SK-N-SH (cell line): ENCODE data around the gene MMS19. TPM values are rescaled to one million over a fixed set of nuclear protein-coding genes. Genes with fewer than 3 reads are reported as not detected.

ENCODE experiments used
- CTCF ChIA-PET: fragments of 300-600, 350-600 bp; formaldehyde crosslinking; extraction: SDS; loops from one replicate; lab custom pipeline; 2021; lab: Yijun Ruan, JAX
- POLR2A ChIA-PET: fragments of 350-600 bp; sonication (Branson Sonifier 250); formaldehyde crosslinking; extraction: SDS; loops from one replicate; lab custom pipeline; 2020; ENCODE audit warnings: antibody characterized with exemption, inconsistent platforms; lab: Yijun Ruan, JAX
- DNase-seq: peaks from one replicate; pipeline ENCODE4 v3.0.0; 2012
- H2AFZ ChIP-seq: fragments of 200-600 bp; sonication (generic); 2 replicates; pipeline ENCODE4 v1.8.1; 2016; ENCODE audit warnings: antibody characterized with exemption, mild to moderate bottlenecking, low read depth
- H3F3A ChIP-seq: fragments of 200-600 bp; sonication (generic); replicated peaks from 2 replicates; pipeline ENCODE3; 2016; ENCODE audit warnings: antibody characterized with exemption, mild to moderate bottlenecking; ENCODE audit not compliant: insufficient read depth
- H3K27ac ChIP-seq, 2 experiments: fragments of 200-500 bp in 1 of 2; fragments of 200-600 bp in 1 of 2; sonication (Bioruptor generic) in 1 of 2; sonication (generic), shearing (Covaris generic) in 1 of 2; 2 replicates each; pipeline versions ENCODE4 v1.5.1 to v1.6.1; 2014 to 2016; ENCODE audit warnings: low read depth in 2 of 2, inconsistent platforms in 1 of 2, low read length in 1 of 2, mild to moderate bottlenecking in 1 of 2, mixed read lengths in 1 of 2
- H3K27me3 ChIP-seq: fragments of 200-600 bp; sonication (generic), shearing (Covaris generic); 2 replicates; pipeline ENCODE4 v1.6.1; 2016; ENCODE audit warnings: mixed run types; ENCODE audit not compliant: insufficient read depth
- H3K36me3 ChIP-seq, 2 experiments: fragments of 200-500 bp in 1 of 2; fragments of 200-600 bp in 1 of 2; sonication (Bioruptor generic) in 1 of 2; sonication (generic) in 1 of 2; replicated peaks in 1 of 2; 2 replicates each; pipeline versions ENCODE3 to v1.5.1; 2014 to 2016; ENCODE audit warnings: low read length in 1 of 2, mild to moderate bottlenecking in 1 of 2; ENCODE audit not compliant: insufficient read depth in 2 of 2, control insufficient read depth in 1 of 2
- H3K4me1 ChIP-seq, 2 experiments: fragments of 200-500 bp in 1 of 2; fragments of 200-600 bp in 1 of 2; sonication (Bioruptor generic) in 1 of 2; sonication (generic), shearing (Covaris generic) in 1 of 2; 2 replicates each; pipeline versions ENCODE4 v1.5.1 to v1.6.1; 2014 to 2016; ENCODE audit warnings: low read depth in 1 of 2, low read length in 1 of 2, mixed run types in 1 of 2; ENCODE audit not compliant: insufficient read depth in 2 of 2, control insufficient read depth in 1 of 2
- H3K4me2 ChIP-seq: fragments of 200-600 bp; sonication (generic), shearing (Covaris generic); 2 replicates; pipeline ENCODE4 v1.6.1; 2017; ENCODE audit warnings: mixed run types
- H3K4me3 ChIP-seq, 2 experiments: fragments of 200-500 bp in 1 of 2; fragments of 200-600 bp in 1 of 2; sonication (Bioruptor generic) in 1 of 2; sonication (generic), shearing (Covaris generic) in 1 of 2; 2 replicates each; pipeline versions ENCODE4 v1.5.1 to v1.8.1; 2014 to 2016; ENCODE audit warnings: low read depth in 2 of 2, inconsistent platforms in 1 of 2, low read length in 1 of 2, mild to moderate bottlenecking in 1 of 2, mixed read lengths in 1 of 2, moderate library complexity in 1 of 2
- H3K79me2 ChIP-seq: fragments of 200-600 bp; sonication (generic); 2 replicates; pipeline ENCODE4 v1.8.1; 2017; ENCODE audit warnings: mild to moderate bottlenecking; ENCODE audit not compliant: insufficient read depth
- H3K9ac ChIP-seq: fragments of 200-600 bp; sonication (generic); 2 replicates; pipeline ENCODE4 v1.6.1; 2017; ENCODE audit warnings: mixed run types
- H3K9me2 ChIP-seq: fragments of 200-600 bp; sonication (generic); 2 replicates; pipeline ENCODE4 v1.6.1; 2017; ENCODE audit warnings: mixed run types
- H3K9me3 ChIP-seq: fragments of 200-600 bp; sonication (generic); 2 replicates; pipeline ENCODE4 v1.6.1; 2017; ENCODE audit warnings: mixed run types, mild to moderate bottlenecking, moderate library complexity
- H4K20me1 ChIP-seq: fragments of 200-600 bp; sonication (generic); 2 replicates; pipeline ENCODE4 v1.6.1; 2017; ENCODE audit warnings: mild to moderate bottlenecking, mixed run types; ENCODE audit not compliant: insufficient read depth
- CHD2 ChIP-seq: fragments of 150-350 bp; IDR thresholded peaks from 2 replicates; pipeline ENCODE4 v1.6.1; 2018; ENCODE audit warnings: low read length; ENCODE audit not compliant: partially characterized antibody
- FOXM1 ChIP-seq: IDR thresholded peaks from 2 replicates; pipeline ENCODE4 v1.4.0; 2012; ENCODE audit warnings: low read depth, mild to moderate bottlenecking
- GATA2 ChIP-seq: sonication (generic); formaldehyde crosslinking; IDR thresholded peaks from 2 replicates; pipeline ENCODE4 v1.5.0; 2020; ENCODE audit warnings: mild to moderate bottlenecking, missing genetic modification reagents
- IRF3 ChIP-seq: fragments of 150-350 bp; IDR thresholded peaks from 2 replicates; pipeline ENCODE4 v1.6.1; 2016; ENCODE audit warnings: mild to moderate bottlenecking, low read depth, low read length
- JUND ChIP-seq: IDR thresholded peaks from 2 replicates; pipeline ENCODE4 v1.4.0; 2012
- MAX ChIP-seq: IDR thresholded peaks from 2 replicates; pipeline ENCODE4 v1.4.0; 2012; ENCODE audit warnings: low read depth
- MEF2A ChIP-seq: IDR thresholded peaks from 2 replicates; pipeline ENCODE4 v1.4.0; 2012; ENCODE audit warnings: low read depth, borderline replicate concordance
- MXI1 ChIP-seq: IDR thresholded peaks from 2 replicates; pipeline ENCODE4 v1.6.1; 2012; ENCODE audit warnings: mild to moderate bottlenecking, low read depth, low read length, improper control_type of control experiment
- NFIC ChIP-seq: IDR thresholded peaks from 2 replicates; pipeline ENCODE4 v1.4.0; 2012; ENCODE audit warnings: borderline replicate concordance
- NRF1 ChIP-seq: IDR thresholded peaks from 2 replicates; pipeline ENCODE4 v1.6.1; 2012; ENCODE audit warnings: low read depth, mild to moderate bottlenecking, low read length
- POLR2AphosphoS5 ChIP-seq: IDR thresholded peaks from 2 replicates; pipeline ENCODE4 v1.6.1; 2012; ENCODE audit warnings: low read depth, low read length
- RAD21 ChIP-seq: IDR thresholded peaks from 2 replicates; pipeline ENCODE4 v1.6.1; 2012; ENCODE audit warnings: mild to moderate bottlenecking, low read length
- RCOR1 ChIP-seq: fragments of 150-350 bp; IDR thresholded peaks from 2 replicates; pipeline ENCODE4 v1.6.1; 2017; ENCODE audit warnings: antibody characterized with exemption, low read length
- REST ChIP-seq: IDR thresholded peaks from 2 replicates; pipeline ENCODE4 v1.6.1; 2012; ENCODE audit warnings: mild to moderate bottlenecking, low read depth, low read length, moderate library complexity
- RFX5 ChIP-seq: IDR thresholded peaks from 2 replicates; pipeline ENCODE4 v1.6.1; 2012; ENCODE audit warnings: mild to moderate bottlenecking, improper control_type of control experiment, low read length
- RXRA ChIP-seq: IDR thresholded peaks from 2 replicates; pipeline ENCODE4 v1.4.0; 2012; ENCODE audit warnings: low read depth, mild to moderate bottlenecking, borderline replicate concordance
- SIN3A ChIP-seq: IDR thresholded peaks from 2 replicates; pipeline ENCODE4 v1.6.1; 2012; ENCODE audit warnings: low read depth, mild to moderate bottlenecking, low read length, moderate library complexity, borderline replicate concordance
- SMC3 ChIP-seq: IDR thresholded peaks from 2 replicates; pipeline ENCODE4 v1.6.1; 2012; ENCODE audit warnings: low read depth, low read length, improper control_type of control experiment
- TCF12 ChIP-seq: IDR thresholded peaks from 2 replicates; pipeline ENCODE4 v1.4.0; 2012
- TEAD4 ChIP-seq: IDR thresholded peaks from 2 replicates; pipeline ENCODE4 v1.4.0; 2012; ENCODE audit warnings: mild to moderate bottlenecking, borderline replicate concordance; ENCODE audit not compliant: insufficient read depth
- USF2 ChIP-seq: fragments of 150-350 bp; IDR thresholded peaks from 2 replicates; pipeline ENCODE4 v1.6.1; 2017; ENCODE audit warnings: antibody characterized with exemption, low read length, low read depth, borderline replicate concordance
- YY1 ChIP-seq: IDR thresholded peaks from 2 replicates; pipeline ENCODE4 v1.4.0; 2012; ENCODE audit warnings: low read depth, mild to moderate bottlenecking
- WGBS: methylation state at CpG from one replicate; pipeline ENCODE4 v1.1.6; 2017; ENCODE audit warnings: low lambda C conversion rate; 5-methylcytosine and 5-hydroxymethylcytosine counted together
- polyA plus RNA-seq, 3 experiments: library from polyadenylated mRNA; depleted of rRNA; stranded (reverse); fragments of >200 nt; gene quantifications; 2 replicates each; pipeline ENCODE4 v1.2.3, GENCODE V29; 2012

MMS19 gene
- polyA plus RNA-seq, 1 of the 3 experiments (the other 2 are of a cell fraction): 56.9 TPM

GRCh38 chr10:97522071-97522470 is 23.8 kb upstream of the MMS19 start:
- DNase-seq: no peak
- H3K4me2 ChIP-seq: no peak overlapping the region
- no peak for TF ChIP-seq MXI1
- TF ChIP-seq CHD2: no peak
- no peak for TF ChIP-seq NFIC
- TF ChIP-seq SIN3A: no peak
- TF ChIP-seq TEAD4: no peak
- TF ChIP-seq SMC3: no peak
- no peak for TF ChIP-seq USF2
- no peak for TF ChIP-seq RFX5
- TF ChIP-seq TCF12: no peak
- no peak for TF ChIP-seq MAX
- TF ChIP-seq JUND: no peak
- TF ChIP-seq YY1: no peak
- TF ChIP-seq RCOR1: no peak
- TF ChIP-seq, all 33 proteins: peak for 0
- H3K27me3 ChIP-seq: no peaks in the 10 kb centered on the region
- no peak overlapping the region for H3K27ac ChIP-seq
- peaks cover 12 to 37% of the 10 kb centered on the region in 2 experiments for H3K4me1 ChIP-seq
- no peaks in the 10 kb centered on the region for H3K36me3 ChIP-seq
- no peak overlapping the region for H2AFZ ChIP-seq
- peaks cover 5% of the 10 kb centered on the region for H3F3A ChIP-seq
- H3K79me2 ChIP-seq: peaks cover 54% of the 10 kb centered on the region
- no peak overlapping the region for H3K4me3 ChIP-seq
- 85% methylated on average over 6 of the region's 6 CpGs for WGBS
- H3K9ac ChIP-seq: no peak overlapping the region
- H3K9me3 ChIP-seq: no peaks in the 10 kb centered on the region
- peaks cover 78% of the 10 kb centered on the region for H4K20me1 ChIP-seq
- ChIA-PET POLR2A (interaction anchor here (0.8 kb wide), 1 partner anchor 10 kb away, joined by 4 read pairs; no protein-coding TSS in a partner anchor), CTCF (interaction anchor here (0.8 to 2.8 kb wide), 6 partner anchors 12 to 115 kb away, joined by 3 to 10 read pairs (median 3); partner anchors contain the start of gene ANKRD2)
- H3K9me2 ChIP-seq: no peaks in the 10 kb centered on the region

GRCh38 chr10:97520978-97521761 is 22.9 kb upstream of the MMS19 start:
- H3K9ac ChIP-seq: no peak overlapping the region
- POLR2A ChIA-PET: interaction anchor here (0.8 kb wide), 1 partner anchor 10 kb away, joined by 4 read pairs; no protein-coding TSS in a partner anchor
- CTCF ChIA-PET: interaction anchor here (0.8 to 2.8 kb wide), 6 partner anchors 11 to 114 kb away, joined by 3 to 10 read pairs (median 3); partner anchors contain the start of gene ANKRD2
- TF ChIP-seq POLR2AphosphoS5: no peak
- TF ChIP-seq CHD2: no peak
- TF ChIP-seq TCF12: no peak
- no peak for TF ChIP-seq RXRA
- TF ChIP-seq RFX5: no peak
- no peak for TF ChIP-seq MEF2A
- TF ChIP-seq NRF1: no peak
- TF ChIP-seq RCOR1: no peak
- no peak for TF ChIP-seq REST
- TF ChIP-seq YY1: no peak
- TF ChIP-seq FOXM1: no peak
- TF ChIP-seq RAD21: no peak
- TF ChIP-seq GATA2 (CRISPR knock-in tag): no peak
- TF ChIP-seq SIN3A: no peak
- TF ChIP-seq IRF3: no peak
- no peak for TF ChIP-seq NFIC

More at GRCh38 chr10:97520978-97521761, 22.9 kb upstream of the MMS19 start:
- H3K36me3 ChIP-seq: no peaks in the 10 kb centered on the region
- WGBS: 90% methylated on average over 5 of the region's 11 CpGs
- H3K9me3 ChIP-seq: no peaks in the 10 kb centered on the region
- no peak overlapping the region for H3K4me2 ChIP-seq
- H3K4me3 ChIP-seq: no peak overlapping the region
- H3K79me2 ChIP-seq: peaks cover 58% of the 10 kb centered on the region
- DNase-seq: no peak
- H3K27me3 ChIP-seq: no peaks in the 10 kb centered on the region
- no peak overlapping the region for H3K27ac ChIP-seq
- H3K4me1 ChIP-seq: peaks cover 12 to 37% of the 10 kb centered on the region in 2 experiments
- peaks cover 86% of the 10 kb centered on the region for H4K20me1 ChIP-seq
- H2AFZ ChIP-seq: no peak overlapping the region
- H3K9me2 ChIP-seq: no peaks in the 10 kb centered on the region
- H3F3A ChIP-seq: peaks cover 5% of the 10 kb centered on the region
